Panc1 (cell line): ENCODE data around the gene TRMT44.

Experiments used
- CTCF ChIP-seq: fragments of 450-650 bp; IDR thresholded peaks from 2 replicates; pipeline ENCODE4 v1.5.1; 2017; ENCODE audit warnings: mild to moderate bottlenecking
- POLR2AphosphoS5 ChIP-seq: IDR thresholded peaks from 2 replicates; pipeline ENCODE4 v1.6.1; 2012; ENCODE audit warnings: mild to moderate bottlenecking, low read depth, low read length, moderate library complexity
- REST ChIP-seq, 2 experiments: IDR thresholded peaks; 2 replicates each; pipeline ENCODE4 v1.6.1; 2011 to 2012; ENCODE audit warnings: low read depth in 2 of 2, control low read depth in 1 of 2, low read length in 1 of 2, mild to moderate bottlenecking in 1 of 2, moderate library complexity in 1 of 2; ENCODE audit not compliant: insufficient read depth in 1 of 2
- SIN3A ChIP-seq: IDR thresholded peaks from 2 replicates; pipeline ENCODE4 v1.6.1; 2012; ENCODE audit warnings: low read depth, mild to moderate bottlenecking, low read length, moderate library complexity, borderline replicate concordance; ENCODE audit not compliant: insufficient read depth
- TCF7L2 ChIP-seq: IDR thresholded peaks from 2 replicates; pipeline ENCODE4 v1.6.1; 2011; ENCODE audit warnings: mild to moderate bottlenecking, low read depth, low read length, inconsistent platforms

GRCh38 chr4:8524595-8525382 lies 84.2 kb downstream of the TRMT44 start:
- TF ChIP-seq CTCF (no peak), POLR2AphosphoS5 (no peak), REST (IDR thresholded peaks at IDR 0.05; ENCODE audit: insufficient read depth in 1 of 2, low read depth in 2 of 2, low read length in 1 of 2) (no peak), TCF7L2 (no peak), SIN3A (no peak)
